GM12891 (cell line): Measurements from ENCODE around the gene EIF4B.

ENCODE experiments used
- PAX5 ChIP-seq: IDR thresholded peaks from 2 replicates; pipeline ENCODE4 v1.6.1; 2011; ENCODE audit warnings: low read length, moderate library complexity, mild to moderate bottlenecking; ENCODE audit not compliant: insufficient read depth, severe bottlenecking
- POLR2A ChIP-seq: IDR thresholded peaks from 2 replicates; pipeline ENCODE4 v1.6.1; 2011; ENCODE audit warnings: low read depth, low read length, control low read depth
- POLR2AphosphoS5 ChIP-seq: IDR thresholded peaks from 2 replicates; pipeline ENCODE4 v1.6.1; 2011; ENCODE audit warnings: low read depth, low read length, control low read depth
- POU2F2 ChIP-seq: IDR thresholded peaks from 2 replicates; pipeline ENCODE4 v1.6.1; 2011; ENCODE audit warnings: low read depth, mild to moderate bottlenecking, control low read depth, low read length, moderate library complexity
- TAF1 ChIP-seq: IDR thresholded peaks from 2 replicates; pipeline ENCODE4 v1.6.1; 2011; ENCODE audit warnings: low read depth, low read length, control low read depth

DNA sequence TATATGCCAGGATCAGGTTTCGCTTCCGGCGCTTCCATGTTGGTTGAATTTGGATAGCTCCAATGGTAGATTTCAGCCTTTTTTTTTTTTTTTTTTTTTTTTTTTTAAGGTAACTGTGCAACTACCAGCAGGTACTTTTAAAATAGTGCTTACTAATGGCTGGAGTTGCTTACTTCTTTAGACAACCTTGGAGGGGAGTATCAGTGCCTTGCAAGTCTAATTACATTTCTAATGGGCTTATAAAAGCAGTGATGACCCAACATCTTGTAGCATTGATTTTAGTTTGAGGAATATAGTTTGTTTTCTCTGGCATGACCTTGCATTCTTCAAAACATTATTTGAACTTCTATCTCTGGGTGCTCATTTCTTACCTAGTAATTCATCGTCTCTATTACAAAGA is 1.1 kb downstream of the EIF4B start:
- TF ChIP-seq TAF1 (no peak), POLR2A (no peak), POLR2AphosphoS5 (no peak), PAX5 (no peak), POU2F2 (no peak)
